Keratinocyte (primary cell): Measurements from ENCODE around the gene MINDY1. TPM values are rescaled to one million over a fixed set of nuclear protein-coding genes. Genes with fewer than 3 reads are reported as not detected.

Source experiments
- DNase-seq: peaks from one replicate; pipeline ENCODE4 v3.0.0-alpha.2; 2011; ENCODE audit warnings: low read depth, missing footprints, low spot score
- FAIRE-seq: peaks from 2 replicates; lab custom pipeline; 2011; peaks lifted over from hg19 to GRCh38; lab: Jason Lieb, UNC
- H2AFZ ChIP-seq: 2 replicates; pipeline ENCODE4 v1.6.0; 2012; ENCODE audit warnings: low read length, control low read depth, inconsistent platforms; ENCODE audit not compliant: control insufficient read depth
- H3K27ac ChIP-seq: 2 replicates; pipeline ENCODE4 v1.5.1; 2011; ENCODE audit warnings: low read length; ENCODE audit not compliant: control insufficient read depth, insufficient read depth
- H3K27me3 ChIP-seq: 3 replicates; pipeline ENCODE4 v1.6.0; 2011; ENCODE audit warnings: low read length; ENCODE audit not compliant: control insufficient read depth, insufficient read depth; ENCODE audit errors: extremely low read depth
- H3K36me3 ChIP-seq, 2 experiments: 2 replicates in 1 of 2; 3 replicates in 1 of 2; pipeline ENCODE4 v1.5.1; 2011; ENCODE audit warnings: low read length in 2 of 2, mild to moderate bottlenecking in 1 of 2; ENCODE audit not compliant: control insufficient read depth in 2 of 2, insufficient read depth in 2 of 2; ENCODE audit errors: extremely low read depth in 1 of 2
- H3K4me1 ChIP-seq: 3 replicates; pipeline ENCODE4 v1.5.1; 2011; ENCODE audit warnings: low read length; ENCODE audit not compliant: control insufficient read depth, insufficient read depth; ENCODE audit errors: extremely low read depth
- H3K4me2 ChIP-seq: 3 replicates; pipeline ENCODE4 v1.6.0; 2011; ENCODE audit warnings: low read depth, low read length; ENCODE audit not compliant: control insufficient read depth, insufficient read depth; ENCODE audit errors: extremely low read depth
- H3K4me3 ChIP-seq, 3 experiments: fragments of 200-600 bp in 1 of 3; sonication (generic) in 1 of 3; 2 replicates in 2 of 3; 3 replicates in 1 of 3; pipeline ENCODE4 v1.5.1; 2011 to 2016; ENCODE audit warnings: low read length in 3 of 3, mild to moderate bottlenecking in 3 of 3, control low read depth in 2 of 3, inconsistent platforms in 1 of 3, low read depth in 1 of 3, mixed read lengths in 1 of 3, mixed run types in 1 of 3, moderate library complexity in 1 of 3; ENCODE audit not compliant: control insufficient read depth in 2 of 3, insufficient read depth in 2 of 3; ENCODE audit errors: extremely low read depth in 1 of 3
- H3K79me2 ChIP-seq: 2 replicates; pipeline ENCODE4 v1.6.0; 2012; ENCODE audit warnings: low read length; ENCODE audit not compliant: control insufficient read depth, insufficient read depth
- H3K9ac ChIP-seq: 3 replicates; pipeline ENCODE4 v1.6.0; 2011; ENCODE audit warnings: low read length; ENCODE audit not compliant: control insufficient read depth, insufficient read depth; ENCODE audit errors: extremely low read depth
- H3K9me1 ChIP-seq: 3 replicates; pipeline ENCODE4 v1.6.0; 2011; ENCODE audit warnings: low read length; ENCODE audit not compliant: control insufficient read depth, insufficient read depth; ENCODE audit errors: extremely low read depth
- H3K9me3 ChIP-seq: 2 replicates; pipeline ENCODE4 v1.5.1; 2012; ENCODE audit warnings: low read depth, low read length; ENCODE audit not compliant: control insufficient read depth
- H4K20me1 ChIP-seq: 3 replicates; pipeline ENCODE4 v1.6.0; 2011; ENCODE audit warnings: low read length; ENCODE audit not compliant: control insufficient read depth, insufficient read depth; ENCODE audit errors: extremely low read depth
- CTCF ChIP-seq, 3 experiments: IDR thresholded peaks in 1 of 3; conservative IDR thresholded peaks in 1 of 3; optimal IDR thresholded peaks in 1 of 3; 2 replicates in 2 of 3; 3 replicates in 1 of 3; pipeline versions ENCODE3 to v1.5.1; 2011; ENCODE audit warnings: low read length in 3 of 3, mild to moderate bottlenecking in 3 of 3, moderate library complexity in 2 of 3, control low read depth in 1 of 3, inconsistent platforms in 1 of 3; ENCODE audit not compliant: insufficient read depth in 2 of 3; ENCODE audit errors: extremely low read depth in 1 of 3
- EZH2 ChIP-seq: IDR thresholded peaks from one replicate; pipeline ENCODE4 v1.6.1; 2012; ENCODE audit warnings: inconsistent platforms, mild to moderate bottlenecking, low read length, moderate library complexity
- dilution Hi-C: fragments of 300-500 bp; cut with MboI; formaldehyde crosslinking; loops from one replicate; pipeline ENCODE4 v1.7.0; 2020; ENCODE audit warnings: low sequenced_read_pairs; ENCODE audit not compliant: extremely low pct_ligation_motif_present
- polyA plus RNA-seq, 5 experiments: library from polyadenylated mRNA; depleted of rRNA in 3 of 5; stranded (reverse) in 3 of 5; stranded (forward) in 1 of 5; unstranded in 1 of 5; fragments of >200 nt; gene quantifications; 1 replicate in 1 of 5; 2 replicates in 3 of 5; 3 replicates in 1 of 5; pipeline versions ENCODE4 v1.2.1 to v1.2.3, GENCODE V29; 2011 to 2012; ENCODE audit warnings: missing spikeins in 2 of 5, low read depth in 1 of 5, low replicate concordance in 1 of 5

Gene MINDY1
- polyA plus RNA-seq, 1 donor (not counting 4 experiments of a cell fraction or from before 2014, with no cell fraction given), result 11.2 TPM

GRCh38 chr1:150995896-150996295, 10.8 kb downstream of the MINDY1 start:
- Histone ChIP-seq H3K9ac (no peak overlapping the region), H3K9me1 (no peaks in the 10 kb centered on the region), H3K9me3 (no peaks in the 10 kb centered on the region), H3K27ac (no peak overlapping the region), H3K79me2 (no peaks in the 10 kb centered on the region), H3K4me2 (peak overlapping the region; percentile 50), H4K20me1 (no peaks in the 10 kb centered on the region), H3K4me3 (no peak overlapping the region), H3K27me3 (no peaks in the 10 kb centered on the region), H3K4me1 (peaks cover 8% of the 10 kb centered on the region), H2AFZ (peak overlapping the region; percentile 14), H3K36me3 (peaks cover 0 to 2% of the 10 kb centered on the region in 2 experiments)
- dilution Hi-C loops, result no loop called here
- TF ChIP-seq EZH2 (no peak), CTCF (optimal IDR thresholded peaks at IDR 0.05 in 1 of 3, IDR thresholded peaks at IDR 0.05 in 1 of 3, conservative IDR thresholded peaks at IDR 0.05 in 1 of 3; ENCODE audit: extremely low read depth in 1 of 3, insufficient read depth in 2 of 3, low read length in 3 of 3) (peak; percentile 42 to 66 (median 54))
- DNase-seq (no peak), FAIRE-seq (no peak)

- H2AFZ ChIP-seq, result peak overlapping the region; percentile 14
- no peak overlapping the region for H3K9ac ChIP-seq
- no peaks in the 10 kb centered on the region for H4K20me1 ChIP-seq
- H3K4me1 ChIP-seq, result peaks cover 8% of the 10 kb centered on the region
- dilution Hi-C loops, result no loop called here
- H3K4me2 ChIP-seq, result peak overlapping the region; percentile 50
- no peaks in the 10 kb centered on the region for H3K79me2 ChIP-seq
- TF ChIP-seq CTCF (optimal IDR thresholded peaks at IDR 0.05 in 1 of 3, IDR thresholded peaks at IDR 0.05 in 1 of 3, conservative IDR thresholded peaks at IDR 0.05 in 1 of 3; ENCODE audit: extremely low read depth in 1 of 3, insufficient read depth in 2 of 3, low read length in 3 of 3), result no peak
- no peak for TF ChIP-seq EZH2
- H3K9me3 ChIP-seq, result no peaks in the 10 kb centered on the region
- H3K27ac ChIP-seq, result no peak overlapping the region
- DNase-seq (no peak), FAIRE-seq (no peak)
- H3K27me3 ChIP-seq, result no peaks in the 10 kb centered on the region
- peaks cover 0 to 2% of the 10 kb centered on the region in 2 experiments for H3K36me3 ChIP-seq
- no peaks in the 10 kb centered on the region for H3K9me1 ChIP-seq
- no peak overlapping the region for H3K4me3 ChIP-seq
Measured at GRCh38 chr1:150995460-150995859, 11.2 kb downstream of the MINDY1 start.
